ENCODE data around the gene ZBTB48.
"Not testable (repeated sequence)": the region's sequence is repeated elsewhere in the genome, so short reads cannot be mapped to it uniquely, and the experiment has no call there.

ZBTB48 gene

GRCh38 chr1:6554907-6555778 is 24.7 kb upstream of the ZBTB48 start, which contains the start of gene TAS1R1:
TAS1R1 (plus strand) TSS chr1:6555307; CDS start chr1:6555374, 67 bp downstream.
- H3K4me1 Mint-ChIP-seq: peaks cover 9 to 27% of the 10 kb centered on the region in 2 donors

GRCh38 chr1:6557597-6557996 is 22.2 kb upstream of the ZBTB48 start:
- ATAC-seq (replicated peaks) (no peak), DNase-seq (no peak)
- Mint-ChIP-seq H3K27me3 (peaks cover 0 to 4% of the 10 kb centered on the region in 2 donors), H3K36me3 (peaks cover 2 to 4% of the 10 kb centered on the region in 2 donors), H3K4me1 (peaks cover 6 to 20% of the 10 kb centered on the region in 2 donors), H3K4me3 (no peak overlapping the region), H3K9me3 (no peaks in the 10 kb centered on the region), H3K27ac (no peak overlapping the region)

More at GRCh38 chr1:6554907-6555778, 24.7 kb upstream of the ZBTB48 start, which contains the start of gene TAS1R1:
- no peak for ATAC-seq (replicated peaks)
- Mint-ChIP-seq H3K36me3 (peaks cover 4 to 6% of the 10 kb centered on the region in 2 donors), H3K4me3 (peak within 1 kb of the TSS; percentile 80 to 84), H3K9me3 (no peaks in the 10 kb centered on the region), H3K27me3 (no peaks in the 10 kb centered on the region), H3K27ac (peak within 1 kb of the TSS; percentile 75)
- no peak for DNase-seq

GRCh38 chr1:6559161-6559560 is 20.6 kb upstream of the ZBTB48 start:
- not testable (repeated sequence) for H3K27me3 Mint-ChIP-seq; H3K9me3 Mint-ChIP-seq; ATAC-seq (replicated peaks); H3K36me3 Mint-ChIP-seq; H3K27ac Mint-ChIP-seq; DNase-seq; H3K4me1 Mint-ChIP-seq; H3K4me3 Mint-ChIP-seq

GRCh38 chr1:6560267-6560666 is 19.5 kb upstream of the ZBTB48 start:
- Mint-ChIP-seq H3K27me3 (peaks cover 0 to 4% of the 10 kb centered on the region in 2 donors), H3K9me3 (no peaks in the 10 kb centered on the region), H3K4me1 (peaks cover 0 to 3% of the 10 kb centered on the region in 2 donors), H3K4me3 (no peak overlapping the region), H3K27ac (no peak overlapping the region), H3K36me3 (no peaks in the 10 kb centered on the region)
- DNase-seq: no peak
- no peak for ATAC-seq (replicated peaks)

- ATAC-seq (replicated peaks): no peak
- H3K4me1 Mint-ChIP-seq: peaks cover 4 to 7% of the 10 kb centered on the region in 2 donors
- DNase-seq: no peak
- H3K36me3 Mint-ChIP-seq: peaks cover 5% of the 10 kb centered on the region in 2 donors
- H3K27me3 Mint-ChIP-seq: peaks cover 24 to 36% of the 10 kb centered on the region in 2 donors
- peaks cover 0 to 3% of the 10 kb centered on the region in 2 donors for H3K9me3 Mint-ChIP-seq
- no peak overlapping the region for H3K4me3 Mint-ChIP-seq
- H3K27ac Mint-ChIP-seq: no peak overlapping the region
Observed at GRCh38 chr1:6569033-6569432, 10.8 kb upstream of the ZBTB48 start.

- H3K4me3 Mint-ChIP-seq: no peak overlapping the region
- H3K9me3 Mint-ChIP-seq: peaks cover 0 to 3% of the 10 kb centered on the region in 2 donors
- no peak overlapping the region for H3K27ac Mint-ChIP-seq
- ATAC-seq (replicated peaks) (no peak), DNase-seq (no peak)
- H3K27me3 Mint-ChIP-seq: peaks cover 24 to 41% of the 10 kb centered on the region in 2 donors
- H3K4me1 Mint-ChIP-seq: peaks cover 4 to 7% of the 10 kb centered on the region in 2 donors
- peaks cover 5% of the 10 kb centered on the region in 2 donors for H3K36me3 Mint-ChIP-seq
Observed at GRCh38 chr1:6570100-6570499, 9.7 kb upstream of the ZBTB48 start.

GRCh38 chr1:6570987-6571386 is 8.8 kb upstream of the ZBTB48 start:
- no peak overlapping the region for H3K27ac Mint-ChIP-seq
- ATAC-seq (replicated peaks) (no peak), DNase-seq (no peak)
- H3K4me1 Mint-ChIP-seq: peaks cover 4 to 7% of the 10 kb centered on the region in 2 donors
- H3K27me3 Mint-ChIP-seq: peaks cover 24 to 41% of the 10 kb centered on the region in 2 donors
- peaks cover 5% of the 10 kb centered on the region in 2 donors for H3K36me3 Mint-ChIP-seq
- H3K4me3 Mint-ChIP-seq: no peak overlapping the region
- H3K9me3 Mint-ChIP-seq: peaks cover 0 to 3% of the 10 kb centered on the region in 2 donors

GRCh38 chr1:6572653-6573383 is 7.0 kb upstream of the ZBTB48 start:
- no peak for ATAC-seq (replicated peaks)
- DNase-seq: no peak
- H3K27me3 Mint-ChIP-seq: peaks cover 24 to 41% of the 10 kb centered on the region in 2 donors
- peaks cover 5% of the 10 kb centered on the region in 2 donors for H3K36me3 Mint-ChIP-seq
- peaks cover 0 to 3% of the 10 kb centered on the region in 2 donors for H3K9me3 Mint-ChIP-seq
- H3K27ac Mint-ChIP-seq: no peak overlapping the region
- H3K4me3 Mint-ChIP-seq: no peak overlapping the region
- peaks cover 4 to 7% of the 10 kb centered on the region in 2 donors for H3K4me1 Mint-ChIP-seq

- Mint-ChIP-seq H3K4me3 (no peak overlapping the region), H3K36me3 (peaks cover 5% of the 10 kb centered on the region in 2 donors), H3K9me3 (peaks cover 0 to 3% of the 10 kb centered on the region in 2 donors), H3K27ac (no peak overlapping the region), H3K4me1 (peaks cover 5 to 11% of the 10 kb centered on the region in 2 donors), H3K27me3 (peaks cover 18 to 34% of the 10 kb centered on the region in 2 donors)
- DNase-seq (no peak), ATAC-seq (replicated peaks) (no peak)
Observed at GRCh38 chr1:6574025-6574620, 5.7 kb upstream of the ZBTB48 start.

GRCh38 chr1:6574818-6575217 is 5.0 kb upstream of the ZBTB48 start:
- H3K27me3 Mint-ChIP-seq: peaks cover 13 to 29% of the 10 kb centered on the region in 2 donors
- ATAC-seq (replicated peaks) (no peak), DNase-seq (no peak)
- no peak overlapping the region for H3K27ac Mint-ChIP-seq
- H3K9me3 Mint-ChIP-seq: peaks cover 0 to 3% of the 10 kb centered on the region in 2 donors
- H3K36me3 Mint-ChIP-seq: peaks cover 5 to 6% of the 10 kb centered on the region in 2 donors
- no peak overlapping the region for H3K4me3 Mint-ChIP-seq
- H3K4me1 Mint-ChIP-seq: peaks cover 10 to 18% of the 10 kb centered on the region in 2 donors

- H3K27ac Mint-ChIP-seq: no peak overlapping the region
- H3K4me3 Mint-ChIP-seq: no peak overlapping the region
- ATAC-seq (replicated peaks) (no peak), DNase-seq (no peak)
- peaks cover under 1 to 8% of the 10 kb centered on the region in 2 donors for H3K27me3 Mint-ChIP-seq
- H3K36me3 Mint-ChIP-seq: peaks cover 8 to 11% of the 10 kb centered on the region in 2 donors
- peaks cover 26 to 43% of the 10 kb centered on the region in 2 donors for H3K4me1 Mint-ChIP-seq
- H3K9me3 Mint-ChIP-seq: no peaks in the 10 kb centered on the region
Observed at GRCh38 chr1:6577831-6578525, 1.8 kb upstream of the ZBTB48 start.

- no peak for ATAC-seq (replicated peaks)
Observed at GRCh38 chr1:6578624-6579373, 995 bp upstream of the ZBTB48 start.

GRCh38 chr1:6580119-6580592 is 362 bp downstream of the ZBTB48 start:
- Mint-ChIP-seq H3K4me1 (peaks cover 34 to 53% of the 10 kb centered on the region in 2 donors), H3K4me3 (peak overlapping the region; percentile 95 to 100), H3K36me3 (peaks cover 17 to 22% of the 10 kb centered on the region in 2 donors), H3K27ac (peak overlapping the region; percentile 100), H3K27me3 (no peaks in the 10 kb centered on the region), H3K9me3 (no peaks in the 10 kb centered on the region)
- DNase-seq: peak; percentile 31
- ATAC-seq (replicated peaks): peak; percentile 48 to 49

More at GRCh38 chr1:6578624-6579373, 995 bp upstream of the ZBTB48 start:
- H3K27me3 Mint-ChIP-seq: peaks cover 0 to 6% of the 10 kb centered on the region in 2 donors
- peaks cover 26 to 42% of the 10 kb centered on the region in 2 donors for H3K4me1 Mint-ChIP-seq
- peak overlapping the region; percentile 95 to 100 for H3K4me3 Mint-ChIP-seq
- peak overlapping the region; percentile 100 for H3K27ac Mint-ChIP-seq
- H3K9me3 Mint-ChIP-seq: no peaks in the 10 kb centered on the region
- DNase-seq: no peak
- peaks cover 8 to 11% of the 10 kb centered on the region in 2 donors for H3K36me3 Mint-ChIP-seq

All from stimulated activated naive B cell treated with anti-CD40 and anti-IgM and Interleukin-4, amounts not matched to agents 10 μg/mL and 1 μg/mL and 100 μg/mL, for 72 hours (primary cell).